Fibroblast of the aortic adventitia (primary cell): ENCODE data around the gene ATP5ME. TPM values are rescaled to one million over a fixed set of nuclear protein-coding genes. Genes with fewer than 3 reads are reported as not detected.

Experiments used
- DNase-seq: peaks from one replicate; pipeline ENCODE4 v3.0.0-alpha.2; 2010; ENCODE audit warnings: low read depth
- H3K4me3 ChIP-seq: 2 replicates; pipeline ENCODE4 v1.5.1; 2011; ENCODE audit warnings: low read depth, mild to moderate bottlenecking, control low read depth, low read length, moderate library complexity
- CTCF ChIP-seq: IDR thresholded peaks from 2 replicates; pipeline ENCODE4 v1.5.1; 2011; ENCODE audit warnings: mild to moderate bottlenecking, low read length, control low read depth, inconsistent platforms; ENCODE audit not compliant: insufficient read depth
- total RNA-seq: library from RNA; depleted of rRNA; stranded (reverse); fragments of >200 nt; gene quantifications from 2 replicates; pipeline ENCODE4 v1.2.3, GENCODE V29; 2012; ENCODE audit warnings: low replicate concordance

ATP5ME gene
- total RNA-seq, 1 donor: 74.3 TPM

GRCh38 chr4:630656-631055 lies 43.4 kb downstream of the ATP5ME start:
- DNase-seq: no peak
- TF ChIP-seq CTCF: no peak
- no peak overlapping the region for H3K4me3 ChIP-seq

GRCh38 chr4:629915-630641 lies 44.0 kb downstream of the ATP5ME start:
- TF ChIP-seq CTCF: no peak
- no peak for DNase-seq
- H3K4me3 ChIP-seq: no peak overlapping the region

- no peak overlapping the region for H3K4me3 ChIP-seq
- no peak for DNase-seq
- no peak for TF ChIP-seq CTCF
These were observed 44.5 kb downstream of the ATP5ME start for GRCh38 chr4:629636-629914.

- no peak for DNase-seq
These were observed 45.0 kb downstream of the ATP5ME start for GRCh38 chr4:628821-629635.

GRCh38 chr4:628311-628741 lies 45.8 kb downstream of the ATP5ME start:
- H3K4me3 ChIP-seq: no peak overlapping the region
- no peak for DNase-seq
- no peak for TF ChIP-seq CTCF

More at GRCh38 chr4:628821-629635, 45.0 kb downstream of the ATP5ME start:
- no peak overlapping the region for H3K4me3 ChIP-seq
- TF ChIP-seq CTCF: no peak

GRCh38 chr4:627347-628125 lies 46.5 kb downstream of the ATP5ME start:
- H3K4me3 ChIP-seq: no peak overlapping the region
- no peak for DNase-seq
- TF ChIP-seq CTCF: no peak
